Pancreas (tissue), 10 donors: ENCODE results near the gene SOCS3. TPM values are rescaled to one million over a fixed set of nuclear protein-coding genes. Genes with fewer than 3 reads are reported as not detected.
A peak's percentile ranks its signal among the peaks of the same experiment; 100 is the strongest.

Experiments
- ATAC-seq, 4 donors: fragments of 200-7000 bp; cut with Tn5 transposase; one replicate each; pipeline versions ENCODE4 v1.8.0 to v1.9.1; 2020; ENCODE audit warnings: mild to moderate bottlenecking in 4 of 4, moderate library complexity in 4 of 4
- DNase-seq, 6 donors: peaks; one replicate each; pipeline ENCODE4 v3.0.0-alpha.2; 2020
- FAIRE-seq: peaks from 2 replicates; lab custom pipeline; 2012; peaks lifted over from hg19 to GRCh38; lab: Jason Lieb, UNC
- H3K27ac ChIP-seq, 4 donors: fragments of 200-600 bp; sonication (generic); 1 replicate in 3 of 4; 2 replicates in 1 of 4; pipeline versions ENCODE4 v1.5.0 to v1.8.0; 2020
- H3K27me3 ChIP-seq, 4 donors: fragments of 200-600 bp; one replicate each; pipeline ENCODE4 v1.8.0; 2021
- H3K36me3 ChIP-seq, 3 donors: fragments of 200-600 bp; sonication (generic) in 1 of 3; one replicate each; pipeline versions ENCODE4 v1.5.0 to v1.8.0; 2020 to 2021
- H3K4me1 ChIP-seq, 3 donors: fragments of 200-600 bp; one replicate each; pipeline ENCODE4 v1.8.0; 2021
- H3K4me3 ChIP-seq, 4 donors: fragments of 200-600 bp; sonication (generic) in 2 of 4; one replicate each; pipeline versions ENCODE4 v1.5.0 to v1.8.0; 2020 to 2021
- H3K9me3 ChIP-seq, 4 donors: fragments of 200-600 bp; one replicate each; pipeline ENCODE4 v1.8.0; 2021
- CTCF ChIP-seq, 4 donors: fragments of 200-600 bp; sonication (generic) in 3 of 4; IDR thresholded peaks; one replicate each; pipeline versions ENCODE4 v1.5.0 to v1.8.0; 2021; ENCODE audit warnings: antibody characterized with exemption in 4 of 4
- WGBS, 2 donors: extraction: QIAGEN DNeasy Blood & Tissue Kit; methylation state at CpG; one replicate each; pipeline ENCODE4 v1.1.7; 2013; 5-methylcytosine and 5-hydroxymethylcytosine counted together
- intact Hi-C, 3 donors: fragments of 100-400 bp; cut with DNase I; formaldehyde crosslinking; loops; one replicate each; pipeline versions ENCODE4 v1.11.1 to v1.14.2; 2022
- polyA plus RNA-seq, 2 donors: library from polyadenylated mRNA; stranded (reverse); fragments of 200-250 nt; gene quantifications; one replicate each; pipeline ENCODE4 v1.2.3, GENCODE V29; 2013
- total RNA-seq, 6 donors: library from RNA; stranded (reverse); fragmentation: NEBNext Ultra II Directional in 4 of 6; extraction: Animal tissue kit (Norgen Biotek cat#: 25700) in 4 of 6; gene quantifications; one replicate each; pipeline versions ENCODE4 v1.2.1 to v1.2.4, GENCODE V29; 2021 to 2023
- donor health status: healthy with polysubstance abuse.
- donor health status: DM: no; HTN: no; CAD: no; lungs with moderate emphysema.
- donor health status: DM: no; HTN: no; CAD: no.
- donor health status: control.
- donor health status: control.
- donor health status: Bipolar disorder and iron deficiency.
- donor health status: DM: yes; HTN: yes; CAD: no.
- donor health status: DM: no; HTN: no; CAD: no.
- donor health status: DM: no; HTN: no; CAD: no.
- donor health status: DM: yes; HTN: yes; CAD: no.

The SOCS3 gene
- total and polyA plus RNA-seq, 8 donors = 5.7 to 53.3 (median 22.8) TPM

- FAIRE-seq (no peak), ATAC-seq (peak in 3 of 4 donors; percentile 25 to 62 (median 55)), DNase-seq (peak in 2 of 6 donors; percentile 9 to 33)
- TF ChIP-seq CTCF (IDR thresholded peaks at IDR 0.05) = no peak
- H3K4me3 ChIP-seq = no peak overlapping the region
- H3K27me3 ChIP-seq = no peaks in the 10 kb centered on the region
- intact Hi-C loops = no loop called here
- H3K4me1 ChIP-seq = peaks cover 0 to 10% (median 0%) of the 10 kb centered on the region in 3 donors
- WGBS, 2 donors = 67 to 68% methylated on average over 10 of the region's 10 CpGs
- peak overlapping the region in 2 of 4 donors; percentile 64 to 66 for H3K27ac ChIP-seq
- no peaks in the 10 kb centered on the region for H3K9me3 ChIP-seq
- no peaks in the 10 kb centered on the region for H3K36me3 ChIP-seq
Measured at GRCh38 chr17:78387977-78388941, 28.4 kb upstream of the SOCS3 start.

DNA sequence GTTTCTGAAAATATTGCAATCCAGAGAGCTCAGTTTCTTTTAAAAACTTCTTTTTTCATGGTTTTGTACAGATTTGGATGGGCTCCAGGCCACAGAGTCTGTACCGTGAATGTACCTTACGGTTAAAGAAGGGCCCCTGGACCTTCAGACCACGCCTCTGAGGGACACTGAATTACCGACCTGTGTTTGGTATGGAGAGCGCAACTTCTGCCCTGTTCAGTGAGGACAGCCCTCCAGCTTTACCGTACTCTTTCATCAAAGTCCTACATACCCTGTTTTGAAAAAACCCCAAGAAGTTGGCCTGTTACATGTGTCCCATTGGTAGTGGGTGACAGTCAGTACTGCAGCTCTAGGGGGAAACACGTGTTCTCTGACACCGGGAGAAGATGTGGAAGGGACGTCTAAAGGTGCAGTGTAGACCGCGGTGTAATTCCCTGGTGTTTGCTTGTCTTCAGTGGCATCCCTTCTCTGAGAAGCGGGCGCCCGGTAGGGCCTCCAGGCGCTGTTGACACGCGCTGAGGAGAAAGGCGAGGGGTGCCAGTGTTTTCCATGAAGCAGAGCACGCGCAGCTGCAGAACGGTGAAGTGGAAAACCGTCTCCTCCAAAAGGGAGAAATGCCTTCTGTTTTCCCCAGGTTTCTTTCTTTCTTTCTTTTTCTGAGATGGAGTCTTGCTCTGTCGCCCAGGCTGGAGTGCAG, 24.8 kb upstream of the SOCS3 start:
- Histone ChIP-seq H3K4me1 (peaks cover 5 to 27% (median 11%) of the 10 kb centered on the region in 3 donors), H3K36me3 (no peaks in the 10 kb centered on the region), H3K27ac (peak overlapping the region in 2 of 4 donors; percentile 65 to 66), H3K27me3 (no peaks in the 10 kb centered on the region), H3K9me3 (no peaks in the 10 kb centered on the region), H3K4me3 (no peak overlapping the region)
- no peak for TF ChIP-seq CTCF (IDR thresholded peaks at IDR 0.05)
- DNase-seq = no peak
- intact Hi-C loops = no loop called here
- ATAC-seq = no peak
- WGBS, 2 donors = 88 to 89% methylated on average over 23 of the region's 23 CpGs
- no peak for FAIRE-seq

DNA sequence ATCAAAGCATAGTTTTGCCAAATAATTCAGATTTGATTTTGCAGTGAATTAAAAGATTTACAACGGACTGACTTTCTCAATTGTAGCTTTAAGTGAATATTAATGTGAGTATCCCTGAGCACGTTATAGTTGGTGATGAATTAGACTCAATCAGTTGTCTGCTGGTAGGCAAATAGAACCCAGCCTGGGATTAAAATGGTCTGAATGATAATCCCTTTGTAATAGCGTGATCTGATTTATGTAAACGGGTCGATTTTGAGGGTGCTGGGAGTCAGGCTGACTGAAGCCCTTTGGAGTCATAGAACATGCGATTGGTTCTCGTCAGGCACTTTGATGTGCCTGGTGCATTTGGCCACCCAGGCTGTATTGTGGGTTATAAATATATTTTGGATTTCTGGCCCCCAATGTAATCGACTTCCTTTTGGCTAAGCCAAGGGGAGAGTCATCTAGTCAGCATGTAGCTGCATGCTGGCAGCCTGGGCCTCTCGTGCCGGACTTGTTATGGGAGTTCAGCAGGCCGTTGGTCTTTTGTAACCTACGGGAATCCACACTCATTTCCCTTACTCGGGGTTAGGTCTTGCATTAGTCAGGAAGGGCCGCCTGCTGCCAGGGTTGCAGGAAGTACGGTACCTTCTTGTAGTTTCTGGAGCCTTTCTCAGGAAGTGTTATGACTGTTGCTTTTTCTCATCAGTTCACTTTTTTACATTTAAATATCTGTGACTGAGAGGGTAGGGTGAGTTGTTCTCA, 24.0 kb upstream of the SOCS3 start:
- Histone ChIP-seq H3K36me3 (no peaks in the 10 kb centered on the region), H3K27me3 (no peaks in the 10 kb centered on the region), H3K9me3 (no peaks in the 10 kb centered on the region), H3K4me1 (peaks cover 6 to 32% (median 16%) of the 10 kb centered on the region in 3 donors), H3K4me3 (no peak overlapping the region), H3K27ac (peak overlapping the region in 2 of 4 donors; percentile 65 to 66)
- WGBS, 2 donors = 67 to 69% methylated on average over 15 of the region's 15 CpGs
- no peak for TF ChIP-seq CTCF (IDR thresholded peaks at IDR 0.05)
- ATAC-seq (peak in 3 of 4 donors; percentile 54 to 70 (median 55)), FAIRE-seq (no peak), DNase-seq (peak in 2 of 6 donors; percentile 24 to 49)
- intact Hi-C loops = no loop called here

- TF ChIP-seq CTCF (IDR thresholded peaks at IDR 0.05) = no peak
- FAIRE-seq (no peak), DNase-seq (no peak), ATAC-seq (no peak)
- H3K4me3 ChIP-seq = no peak overlapping the region
- peak overlapping the region in 1 of 4 donors; percentile 2 for H3K27ac ChIP-seq
- 68 to 71% methylated on average over 12 of the region's 12 CpGs for WGBS, 2 donors
- H3K36me3 ChIP-seq = no peaks in the 10 kb centered on the region
- H3K4me1 ChIP-seq = peaks cover 6 to 32% (median 16%) of the 10 kb centered on the region in 3 donors
- no peaks in the 10 kb centered on the region for H3K9me3 ChIP-seq
- intact Hi-C loops = no loop called here
- H3K27me3 ChIP-seq = no peaks in the 10 kb centered on the region
Measured at GRCh38 chr17:78381601-78382232, 21.8 kb upstream of the SOCS3 start.
